GM18499 (cell line): Measurements from ENCODE around the gene EPGN.
"Not testable (repeated sequence)": the region's sequence is repeated elsewhere in the genome, so short reads cannot be mapped to it uniquely, and the experiment has no call there.

Source experiments
- ATAC-seq: cut with Tn5 transposase; IDR thresholded peaks from one replicate; pipeline ENCODE4 v1.9.1; 2021; ENCODE audit warnings: moderate number of reproducible peaks; ENCODE audit not compliant: insufficient read depth, unreplicated experiment

EPGN gene

GRCh38 chr4:74335341-74336021, 27.2 kb downstream of the EPGN start:
- no peak for ATAC-seq

DNA sequence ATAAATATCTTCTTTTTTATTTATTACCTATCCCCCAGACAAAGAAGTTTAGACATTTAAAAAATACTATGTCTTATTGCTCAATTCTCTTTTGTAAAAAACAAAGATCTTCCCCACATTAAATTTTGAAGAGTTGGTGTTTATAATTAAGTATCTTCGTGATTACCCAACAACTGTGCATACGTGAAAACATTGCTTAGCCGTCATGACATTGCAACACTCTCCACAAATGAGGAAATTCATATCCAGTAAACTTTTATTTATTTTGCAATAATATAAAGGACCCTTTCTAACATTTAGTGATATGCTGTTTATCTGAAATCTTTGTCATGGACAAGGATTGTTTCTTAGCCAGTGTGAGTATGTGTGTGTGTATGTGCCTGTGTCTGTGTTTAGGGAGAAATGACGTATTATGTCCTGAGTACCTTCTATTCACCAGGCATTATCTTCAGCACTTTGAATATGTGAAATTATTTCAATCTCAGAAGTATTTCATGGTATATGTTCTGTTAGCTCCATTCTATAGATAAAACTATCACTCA, 30.6 kb downstream of the EPGN start:
- no peak for ATAC-seq

DNA sequence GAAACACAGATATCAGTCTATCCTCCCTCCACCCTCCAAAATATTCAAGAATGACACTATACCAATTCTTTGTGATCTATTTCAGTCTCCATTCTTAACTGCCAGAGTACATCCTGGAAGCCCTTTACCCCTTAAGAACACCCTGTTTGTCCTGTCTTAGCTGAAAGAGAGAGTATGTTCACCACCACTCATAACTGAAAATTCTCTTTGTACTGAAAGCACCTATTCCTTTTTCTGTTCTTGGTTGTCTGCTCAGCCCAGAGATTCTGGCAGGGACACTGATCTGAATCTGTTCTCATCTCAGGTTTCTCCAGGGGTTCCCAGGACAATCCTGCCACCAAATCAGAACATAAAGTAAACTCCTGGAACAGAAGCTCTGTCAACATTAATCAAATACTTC, 31.2 kb downstream of the EPGN start:
- ATAC-seq, result no peak

- ATAC-seq, result not testable (repeated sequence)
Observed at GRCh38 chr4:74340421-74340820, 32.2 kb downstream of the EPGN start.

DNA sequence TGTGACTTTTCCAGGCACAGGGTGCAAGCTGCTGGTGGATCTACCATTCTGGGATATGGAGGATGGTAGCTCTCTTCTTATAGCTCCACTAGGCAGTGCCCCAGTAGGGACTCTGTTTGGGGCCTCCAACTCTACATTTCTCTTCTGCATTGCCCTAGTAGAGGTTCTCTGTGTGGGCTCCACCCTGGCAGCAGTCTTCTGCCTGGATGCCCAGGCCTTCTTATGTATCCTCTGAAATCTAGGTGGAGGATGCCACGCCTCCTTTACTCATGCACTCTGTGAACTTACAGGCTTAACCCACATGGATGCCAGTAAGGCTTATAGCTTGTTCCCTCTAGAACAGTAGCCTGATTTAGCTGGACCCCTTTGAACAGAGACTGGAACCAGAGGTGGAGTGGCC, 35.8 kb downstream of the EPGN start:
- no peak for ATAC-seq

- ATAC-seq, result no peak
Observed at GRCh38 chr4:74353858-74354257, 45.6 kb downstream of the EPGN start.

- ATAC-seq, result no peak
Observed at GRCh38 chr4:74357965-74358364, 49.7 kb downstream of the EPGN start.

DNA sequence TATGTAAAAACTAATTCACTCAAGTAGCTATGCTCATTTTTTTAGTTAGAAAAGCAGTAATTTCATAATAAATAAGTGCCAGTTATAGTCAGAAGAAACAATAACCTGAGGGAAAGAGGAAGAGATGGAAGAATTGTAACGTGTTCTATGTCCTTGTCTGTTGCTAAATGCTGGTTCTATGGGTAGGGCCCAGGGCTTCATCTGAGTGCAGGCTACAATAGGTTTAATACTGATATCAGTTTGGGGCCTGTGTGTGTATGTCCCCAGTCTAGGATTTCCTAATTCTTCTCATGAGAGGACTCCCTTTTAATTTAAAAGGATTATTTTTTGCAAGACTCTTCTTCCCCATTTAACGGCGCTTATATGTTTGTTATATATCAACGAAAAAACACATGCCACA, 53.4 kb downstream of the EPGN start:
- no peak for ATAC-seq

GRCh38 chr4:74362347-74362746, 54.1 kb downstream of the EPGN start:
- no peak for ATAC-seq

DNA sequence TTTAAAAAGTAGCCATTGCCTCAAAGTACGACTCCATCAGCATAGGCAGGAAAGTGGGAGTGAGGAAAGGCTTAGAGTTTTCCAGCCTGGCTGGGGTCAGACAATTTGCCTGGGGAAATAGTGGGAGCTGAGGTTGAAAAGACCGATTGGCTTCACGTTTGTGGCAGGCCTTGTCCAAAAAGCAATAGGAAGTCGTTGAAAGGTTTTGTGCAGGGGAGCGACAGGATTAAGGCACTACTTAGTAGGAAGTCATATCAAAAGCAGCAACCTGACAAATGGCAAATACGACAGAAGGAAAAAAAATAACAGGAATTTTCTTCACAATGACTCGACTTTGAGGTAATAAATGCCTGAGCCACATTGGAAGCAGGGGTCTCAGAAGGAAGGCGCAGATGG, 56.0 kb downstream of the EPGN start:
- ATAC-seq, result no peak

GRCh38 chr4:74364652-74365491, 56.6 kb downstream of the EPGN start, which contains the start of gene EREG:
EREG (plus strand) TSS chr4:74365145; CDS start chr4:74365309, 164 bp downstream.
- ATAC-seq, result no peak

DNA sequence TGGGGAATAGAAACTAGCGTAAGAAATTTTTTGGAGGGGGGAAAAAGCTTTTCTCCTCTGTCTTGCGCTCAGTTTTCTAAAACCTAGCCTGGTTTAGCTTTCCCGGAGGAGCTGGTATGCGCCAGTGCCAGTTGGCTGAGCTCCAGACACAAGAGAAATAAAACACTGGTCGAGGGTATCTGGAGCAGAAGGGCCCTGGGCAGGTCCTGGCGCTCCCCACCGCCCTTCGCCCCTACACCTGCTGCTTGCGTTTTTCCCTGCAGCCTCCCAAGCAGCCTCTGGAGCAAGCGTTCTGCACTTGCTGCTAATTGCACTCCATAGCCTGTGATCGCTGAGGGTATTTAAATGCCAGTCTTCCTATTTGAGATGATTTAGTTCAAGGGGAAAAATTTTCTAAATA, 57.5 kb downstream of the EPGN start:
- no peak for ATAC-seq
